SK-N-SH (cell line): ENCODE results near the gene MRPL32. TPM values are rescaled to one million over a fixed set of nuclear protein-coding genes. Genes with fewer than 3 reads are reported as not detected.

ENCODE experiments used
- CTCF ChIA-PET: fragments of 300-600, 350-600 bp; formaldehyde crosslinking; extraction: SDS; loops from one replicate; lab custom pipeline; 2021; lab: Yijun Ruan, JAX
- POLR2A ChIA-PET: fragments of 350-600 bp; sonication (Branson Sonifier 250); formaldehyde crosslinking; extraction: SDS; loops from one replicate; lab custom pipeline; 2020; ENCODE audit warnings: antibody characterized with exemption, inconsistent platforms; lab: Yijun Ruan, JAX
- DNase-seq: peaks from one replicate; pipeline ENCODE4 v3.0.0; 2012
- H2AFZ ChIP-seq: fragments of 200-600 bp; sonication (generic); 2 replicates; pipeline ENCODE4 v1.8.1; 2016; ENCODE audit warnings: antibody characterized with exemption, mild to moderate bottlenecking, low read depth
- H3F3A ChIP-seq: fragments of 200-600 bp; sonication (generic); replicated peaks from 2 replicates; pipeline ENCODE3; 2016; ENCODE audit warnings: antibody characterized with exemption, mild to moderate bottlenecking; ENCODE audit not compliant: insufficient read depth
- H3K27ac ChIP-seq, 2 experiments: fragments of 200-500 bp in 1 of 2; fragments of 200-600 bp in 1 of 2; sonication (Bioruptor generic) in 1 of 2; sonication (generic), shearing (Covaris generic) in 1 of 2; 2 replicates each; pipeline versions ENCODE4 v1.5.1 to v1.6.1; 2014 to 2016; ENCODE audit warnings: low read depth in 2 of 2, inconsistent platforms in 1 of 2, low read length in 1 of 2, mild to moderate bottlenecking in 1 of 2, mixed read lengths in 1 of 2
- H3K27me3 ChIP-seq: fragments of 200-600 bp; sonication (generic), shearing (Covaris generic); 2 replicates; pipeline ENCODE4 v1.6.1; 2016; ENCODE audit warnings: mixed run types; ENCODE audit not compliant: insufficient read depth
- H3K36me3 ChIP-seq, 2 experiments: fragments of 200-500 bp in 1 of 2; fragments of 200-600 bp in 1 of 2; sonication (Bioruptor generic) in 1 of 2; sonication (generic) in 1 of 2; replicated peaks in 1 of 2; 2 replicates each; pipeline versions ENCODE3 to v1.5.1; 2014 to 2016; ENCODE audit warnings: low read length in 1 of 2, mild to moderate bottlenecking in 1 of 2; ENCODE audit not compliant: insufficient read depth in 2 of 2, control insufficient read depth in 1 of 2
- H3K4me1 ChIP-seq, 2 experiments: fragments of 200-500 bp in 1 of 2; fragments of 200-600 bp in 1 of 2; sonication (Bioruptor generic) in 1 of 2; sonication (generic), shearing (Covaris generic) in 1 of 2; 2 replicates each; pipeline versions ENCODE4 v1.5.1 to v1.6.1; 2014 to 2016; ENCODE audit warnings: low read depth in 1 of 2, low read length in 1 of 2, mixed run types in 1 of 2; ENCODE audit not compliant: insufficient read depth in 2 of 2, control insufficient read depth in 1 of 2
- H3K4me2 ChIP-seq: fragments of 200-600 bp; sonication (generic), shearing (Covaris generic); 2 replicates; pipeline ENCODE4 v1.6.1; 2017; ENCODE audit warnings: mixed run types
- H3K4me3 ChIP-seq, 2 experiments: fragments of 200-500 bp in 1 of 2; fragments of 200-600 bp in 1 of 2; sonication (Bioruptor generic) in 1 of 2; sonication (generic), shearing (Covaris generic) in 1 of 2; 2 replicates each; pipeline versions ENCODE4 v1.5.1 to v1.8.1; 2014 to 2016; ENCODE audit warnings: low read depth in 2 of 2, inconsistent platforms in 1 of 2, low read length in 1 of 2, mild to moderate bottlenecking in 1 of 2, mixed read lengths in 1 of 2, moderate library complexity in 1 of 2
- H3K79me2 ChIP-seq: fragments of 200-600 bp; sonication (generic); 2 replicates; pipeline ENCODE4 v1.8.1; 2017; ENCODE audit warnings: mild to moderate bottlenecking; ENCODE audit not compliant: insufficient read depth
- H3K9ac ChIP-seq: fragments of 200-600 bp; sonication (generic); 2 replicates; pipeline ENCODE4 v1.6.1; 2017; ENCODE audit warnings: mixed run types
- H3K9me2 ChIP-seq: fragments of 200-600 bp; sonication (generic); 2 replicates; pipeline ENCODE4 v1.6.1; 2017; ENCODE audit warnings: mixed run types
- H3K9me3 ChIP-seq: fragments of 200-600 bp; sonication (generic); 2 replicates; pipeline ENCODE4 v1.6.1; 2017; ENCODE audit warnings: mixed run types, mild to moderate bottlenecking, moderate library complexity
- H4K20me1 ChIP-seq: fragments of 200-600 bp; sonication (generic); 2 replicates; pipeline ENCODE4 v1.6.1; 2017; ENCODE audit warnings: mild to moderate bottlenecking, mixed run types; ENCODE audit not compliant: insufficient read depth
- EP300 ChIP-seq, 2 experiments: IDR thresholded peaks; 2 replicates each; pipeline versions ENCODE4 v1.4.0 to v1.6.1; 2012; ENCODE audit warnings: borderline replicate concordance in 1 of 2, low read depth in 1 of 2, low read length in 1 of 2
- EZH2phosphoT487 ChIP-seq: fragments of 200-600 bp; sonication (generic); IDR thresholded peaks from 2 replicates; pipeline ENCODE4 v1.6.1; 2017; ENCODE audit warnings: low read depth, mixed run types, mild to moderate bottlenecking, antibody characterized with exemption, moderate library complexity, borderline replicate concordance
- FOXJ3 ChIP-seq: sonication (generic); formaldehyde crosslinking; IDR thresholded peaks from 2 replicates; pipeline ENCODE4 v1.5.1; 2020; ENCODE audit warnings: mild to moderate bottlenecking, missing genetic modification reagents
- NFIC ChIP-seq: IDR thresholded peaks from 2 replicates; pipeline ENCODE4 v1.4.0; 2012; ENCODE audit warnings: borderline replicate concordance
- TAF1 ChIP-seq: IDR thresholded peaks from 2 replicates; pipeline ENCODE4 v1.6.1; 2012; ENCODE audit warnings: low read depth, mild to moderate bottlenecking, low read length, moderate library complexity, borderline replicate concordance
- YY1 ChIP-seq: IDR thresholded peaks from 2 replicates; pipeline ENCODE4 v1.4.0; 2012; ENCODE audit warnings: low read depth, mild to moderate bottlenecking
- WGBS: methylation state at CpG from one replicate; pipeline ENCODE4 v1.1.6; 2017; ENCODE audit warnings: low lambda C conversion rate; 5-methylcytosine and 5-hydroxymethylcytosine counted together
- polyA plus RNA-seq, 3 experiments: library from polyadenylated mRNA; depleted of rRNA; stranded (reverse); fragments of >200 nt; gene quantifications; 2 replicates each; pipeline ENCODE4 v1.2.3, GENCODE V29; 2012
- TF ChIP-seq, protein P1 (sequence below): fragments of 150-350 bp; IDR thresholded peaks from 2 replicates; pipeline ENCODE4 v1.6.1; 2016; ENCODE audit warnings: mild to moderate bottlenecking, low read depth, low read length
- TF ChIP-seq, protein P2 (sequence below): fragments of 150-350 bp; IDR thresholded peaks from 2 replicates; pipeline ENCODE4 v1.6.1; 2017; ENCODE audit warnings: antibody characterized with exemption, low read length, low read depth, borderline replicate concordance

MRPL32 gene
- polyA plus RNA-seq, 1 of the 3 experiments (the other 2 are of a cell fraction): 73.1 TPM

DNA sequence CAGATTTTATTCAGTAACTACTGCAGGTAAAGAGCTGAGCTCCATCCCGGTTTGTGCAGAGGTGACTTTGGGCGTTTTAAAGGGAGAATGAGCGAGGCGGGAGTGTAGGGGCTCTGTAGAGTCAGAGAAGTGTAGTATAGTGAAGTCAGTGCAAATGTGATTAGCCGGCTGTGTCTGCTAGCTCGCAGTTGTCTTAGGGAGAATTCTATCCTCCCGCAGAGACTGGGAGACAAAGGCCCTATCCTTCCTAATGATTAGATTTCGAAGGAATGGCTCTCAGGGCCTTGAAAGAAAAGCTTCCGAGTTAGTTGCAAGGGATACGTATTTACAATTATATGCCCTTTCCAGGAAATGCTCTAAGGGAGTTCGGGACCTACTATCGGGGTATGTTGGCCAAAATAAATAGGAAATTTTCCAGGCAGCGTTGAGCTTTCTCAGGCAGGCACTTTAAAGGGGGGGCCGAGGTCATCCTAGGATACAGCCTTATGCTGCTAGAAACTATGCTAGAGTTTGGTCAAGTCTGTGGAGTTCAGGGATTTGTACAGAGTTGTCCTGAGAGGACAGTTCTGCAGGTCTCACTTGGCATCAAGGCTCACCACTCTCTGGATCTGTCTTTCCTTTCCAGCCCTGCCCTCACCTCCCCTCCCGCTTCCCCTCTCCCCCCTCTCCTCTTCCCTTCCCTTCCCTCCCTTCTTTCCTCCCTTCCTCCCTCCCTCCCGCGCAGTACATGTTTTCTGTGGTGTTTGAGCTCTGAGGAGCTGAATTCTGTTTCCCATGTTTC is 825 bp downstream of the MRPL32 start:
- Histone ChIP-seq H3K4me2 (peak overlapping the region; percentile 74), H3K27me3 (no peaks in the 10 kb centered on the region), H3K4me3 (peak overlapping the region; percentile 97 to 99), H3K4me1 (peaks cover 0 to 19% of the 10 kb centered on the region in 2 experiments; a peak in 2 of 4 replicates)
- 12% methylated on average over 17 of the region's 17 CpGs for WGBS
- TF ChIP-seq EP300 (IDR thresholded peaks at IDR 0.05; ENCODE audit: borderline replicate concordance in 1 of 2, low read depth in 1 of 2, low read length in 1 of 2) (no peak), TAF1 (peak; percentile 24; the same call in 1 of the 2 replicates)
- TF ChIP-seq, all 33 proteins: peak for 1
- H3K36me3 ChIP-seq: peaks cover 33 to 36% of the 10 kb centered on the region in 2 experiments
- ChIA-PET CTCF (interaction anchor here (0.7 to 7.8 kb wide), 13 partner anchors 8 to 906 kb away, joined by 3 to 81 read pairs (median 4); partner anchors contain the start of gene STK17A), POLR2A (interaction anchor here (0.6 to 1.8 kb wide), 5 partner anchors 11 to 180 kb away, joined by 3 to 8 read pairs (median 4); partner anchors contain the start of gene C7orf25)
- H3K9me2 ChIP-seq: no peaks in the 10 kb centered on the region
- H3K27ac ChIP-seq: peak overlapping the region; percentile 51 to 79
- H3K79me2 ChIP-seq: peaks cover 75% of the 10 kb centered on the region
- no peaks in the 10 kb centered on the region for H3F3A ChIP-seq
- peak; percentile 44 for DNase-seq
- peak overlapping the region; percentile 93 for H3K9ac ChIP-seq
- peak overlapping the region; percentile 86 for H2AFZ ChIP-seq
- H3K9me3 ChIP-seq: no peaks in the 10 kb centered on the region
- peaks cover 21% of the 10 kb centered on the region for H4K20me1 ChIP-seq

DNA sequence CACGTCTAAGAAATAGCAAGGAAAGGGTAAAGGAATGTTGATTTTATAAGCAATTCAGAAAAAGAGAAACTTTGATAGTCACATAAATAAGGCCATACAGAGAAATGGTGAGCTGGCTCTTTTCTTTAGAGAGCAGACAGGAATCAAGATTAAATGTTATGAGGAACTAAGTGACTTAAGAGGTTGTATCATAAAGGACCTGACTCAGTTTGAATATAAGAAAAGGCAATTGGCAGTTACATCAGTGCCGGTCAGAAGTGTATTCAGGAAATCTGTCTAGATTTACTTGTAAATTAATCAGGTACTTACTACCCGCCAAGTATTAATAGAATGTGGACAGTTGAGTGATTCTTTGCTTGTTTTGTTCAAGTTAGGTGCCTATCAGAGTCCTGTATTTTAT is 2.1 kb downstream of the MRPL32 start:
- ChIA-PET CTCF (interaction anchor here (0.7 to 3.2 kb wide), 6 partner anchors 17 to 904 kb away, joined by 3 to 12 read pairs (median 6); partner anchors contain the start of gene STK17A), POLR2A (no interaction called here)
- peaks cover 62% of the 10 kb centered on the region for H3K79me2 ChIP-seq
- no peaks in the 10 kb centered on the region for H3K27me3 ChIP-seq
- WGBS: 91% methylated on average over 3 of the region's 3 CpGs
- H3K27ac ChIP-seq: no peak overlapping the region
- H3K4me2 ChIP-seq: 0 out of 2 replicates have a peak overlapping the region, but pooled peaks have one; percentile 74
- H3K4me1 ChIP-seq: peaks cover 0 to 19% of the 10 kb centered on the region in 2 experiments; a peak in 2 of 4 replicates
- H3K9ac ChIP-seq: no peak overlapping the region
- no peak for DNase-seq
- no peak overlapping the region for H3K4me3 ChIP-seq
- no peaks in the 10 kb centered on the region for H3K9me3 ChIP-seq
- H3K9me2 ChIP-seq: no peaks in the 10 kb centered on the region
- H4K20me1 ChIP-seq: peaks cover 11% of the 10 kb centered on the region
- TF ChIP-seq EP300 (IDR thresholded peaks at IDR 0.05; ENCODE audit: borderline replicate concordance in 1 of 2, low read depth in 1 of 2, low read length in 1 of 2) (no peak), FOXJ3 (CRISPR knock-in tag) (no peak), NFIC (no peak), YY1 (no peak), EZH2phosphoT487 (no peak)
- TF ChIP-seq, protein P1, sequence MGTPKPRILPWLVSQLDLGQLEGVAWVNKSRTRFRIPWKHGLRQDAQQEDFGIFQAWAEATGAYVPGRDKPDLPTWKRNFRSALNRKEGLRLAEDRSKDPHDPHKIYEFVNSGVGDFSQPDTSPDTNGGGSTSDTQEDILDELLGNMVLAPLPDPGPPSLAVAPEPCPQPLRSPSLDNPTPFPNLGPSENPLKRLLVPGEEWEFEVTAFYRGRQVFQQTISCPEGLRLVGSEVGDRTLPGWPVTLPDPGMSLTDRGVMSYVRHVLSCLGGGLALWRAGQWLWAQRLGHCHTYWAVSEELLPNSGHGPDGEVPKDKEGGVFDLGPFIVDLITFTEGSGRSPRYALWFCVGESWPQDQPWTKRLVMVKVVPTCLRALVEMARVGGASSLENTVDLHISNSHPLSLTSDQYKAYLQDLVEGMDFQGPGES: no peak
- TF ChIP-seq, protein P2, sequence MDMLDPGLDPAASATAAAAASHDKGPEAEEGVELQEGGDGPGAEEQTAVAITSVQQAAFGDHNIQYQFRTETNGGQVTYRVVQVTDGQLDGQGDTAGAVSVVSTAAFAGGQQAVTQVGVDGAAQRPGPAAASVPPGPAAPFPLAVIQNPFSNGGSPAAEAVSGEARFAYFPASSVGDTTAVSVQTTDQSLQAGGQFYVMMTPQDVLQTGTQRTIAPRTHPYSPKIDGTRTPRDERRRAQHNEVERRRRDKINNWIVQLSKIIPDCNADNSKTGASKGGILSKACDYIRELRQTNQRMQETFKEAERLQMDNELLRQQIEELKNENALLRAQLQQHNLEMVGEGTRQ: no peak
- no peaks in the 10 kb centered on the region for H3F3A ChIP-seq
- H3K36me3 ChIP-seq: peaks cover 44% of the 10 kb centered on the region in 2 experiments
- H2AFZ ChIP-seq: no peak overlapping the region
